GM12872 (cell line): ENCODE data around the gene FOXN1.

Experiments used
- CTCF ChIP-seq: IDR thresholded peaks from 3 replicates; pipeline ENCODE4 v1.5.1; 2011; ENCODE audit warnings: low read depth, mild to moderate bottlenecking, low read length, moderate library complexity; ENCODE audit not compliant: insufficient read depth

Gene FOXN1

GRCh38 chr17:28555022-28555421, 48.9 kb downstream of the FOXN1 start:
- no peak for TF ChIP-seq CTCF

- no peak for TF ChIP-seq CTCF
Measured at GRCh38 chr17:28563475-28563874, 57.3 kb downstream of the FOXN1 start.

- no peak for TF ChIP-seq CTCF
Measured at GRCh38 chr17:28567604-28568003, 61.5 kb downstream of the FOXN1 start.

- no peak for TF ChIP-seq CTCF
Measured at GRCh38 chr17:28569446-28569845, 63.3 kb downstream of the FOXN1 start.

- no peak for TF ChIP-seq CTCF
Measured at GRCh38 chr17:28570716-28571360, 64.7 kb downstream of the FOXN1 start.

GRCh38 chr17:28571361-28572122, 65.4 kb downstream of the FOXN1 start, which contains the start of gene PIGS:
Gene PIGS (minus strand): TSS chr17:28571524. CDS start chr17:28571496, 28 bp downstream.
- no peak for TF ChIP-seq CTCF

- TF ChIP-seq CTCF: no peak
Measured at GRCh38 chr17:28572259-28573039, 66.3 kb downstream of the FOXN1 start.
